OCI-LY1 (cell line): ENCODE results near the gene PGAP2.

ENCODE experiments used
- CTCF ChIP-seq: fragments of 200-600 bp; sonication (generic), shearing (Covaris generic); IDR thresholded peaks from 2 replicates; pipeline ENCODE4 v1.5.1; 2017; ENCODE audit warnings: mild to moderate bottlenecking, antibody characterized with exemption, low read length, moderate library complexity, mixed read lengths
- EZH2 ChIP-seq: fragments of 200-600 bp; sonication (generic), shearing (Covaris generic); IDR thresholded peaks from 2 replicates; pipeline ENCODE4 v1.8.0; 2017; ENCODE audit warnings: borderline replicate concordance, mixed run types, mild to moderate bottlenecking, antibody characterized with exemption, low read length, moderate library complexity, mixed read lengths

GRCh38 chr11:3861683-3862082, 53.3 kb downstream of the PGAP2 start:
- TF ChIP-seq CTCF (no peak), EZH2 (no peak)
